Activated gamma-delta T cell treated with anti-CD3 and anti-CD28 coated beads, Interleukin-2, amount 50 U/mL, for 16 hours (primary cell): ENCODE results near the gene VGLL1.
A peak's percentile ranks its signal among the peaks of the same experiment; 100 is the strongest.

Source experiments
- DNase-seq: peaks from one replicate; pipeline ENCODE4 v3.0.0-alpha.2; 2020; ENCODE audit warnings: low read depth

VGLL1 gene

DNA sequence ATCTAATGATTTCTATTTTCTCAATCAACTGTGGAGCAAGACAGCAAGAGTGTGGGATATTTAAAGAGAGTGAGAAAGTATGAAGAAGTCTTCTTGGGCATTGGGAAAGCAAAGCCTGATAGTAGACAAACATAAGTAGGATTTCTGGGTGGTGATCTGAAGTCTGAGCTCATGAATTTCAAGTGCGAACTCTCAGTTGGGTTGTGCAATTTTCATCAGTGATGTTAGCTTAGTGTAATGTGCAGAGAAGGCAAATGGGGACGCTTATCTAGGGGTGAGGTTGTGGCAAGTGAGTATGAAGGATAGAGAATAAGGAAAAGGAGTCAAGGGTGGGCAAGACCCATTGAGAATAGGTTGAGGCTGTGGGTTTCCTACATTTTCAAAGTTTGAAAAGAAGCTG, 23.7 kb downstream of the VGLL1 start:
- no peak for DNase-seq

GRCh38 chrX:136572030-136572429, 40.0 kb downstream of the VGLL1 start:
- no peak for DNase-seq

- DNase-seq, result no peak
Observed at GRCh38 chrX:136574548-136574947, 42.5 kb downstream of the VGLL1 start.

DNA sequence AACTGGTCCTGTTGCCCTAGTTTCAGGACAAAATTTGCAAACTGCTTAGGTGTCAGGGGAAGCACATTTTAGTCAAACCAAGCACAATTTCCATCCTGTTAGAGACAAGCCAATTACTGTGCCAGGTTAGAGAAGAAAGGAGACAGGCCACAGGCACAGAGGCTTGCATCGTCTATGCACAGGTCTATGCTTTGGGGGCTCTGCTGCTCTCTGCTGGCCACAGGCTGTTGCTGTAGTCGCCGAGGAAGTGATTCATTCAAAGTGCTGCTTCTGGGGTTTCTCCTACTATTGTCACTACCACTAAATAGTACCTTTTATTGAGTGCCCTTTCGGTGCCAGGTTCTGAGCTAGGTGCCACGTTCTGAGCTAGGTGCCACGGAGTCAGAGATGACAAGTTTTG, 45.5 kb downstream of the VGLL1 start:
- DNase-seq, result peak; percentile 44

GRCh38 chrX:136580316-136580715, 48.3 kb downstream of the VGLL1 start:
- no peak for DNase-seq

GRCh38 chrX:136582624-136583023, 50.6 kb downstream of the VGLL1 start:
- DNase-seq, result no peak

GRCh38 chrX:136584545-136584944, 52.5 kb downstream of the VGLL1 start:
- no peak for DNase-seq

GRCh38 chrX:136585262-136585661, 53.2 kb downstream of the VGLL1 start:
- no peak for DNase-seq

DNA sequence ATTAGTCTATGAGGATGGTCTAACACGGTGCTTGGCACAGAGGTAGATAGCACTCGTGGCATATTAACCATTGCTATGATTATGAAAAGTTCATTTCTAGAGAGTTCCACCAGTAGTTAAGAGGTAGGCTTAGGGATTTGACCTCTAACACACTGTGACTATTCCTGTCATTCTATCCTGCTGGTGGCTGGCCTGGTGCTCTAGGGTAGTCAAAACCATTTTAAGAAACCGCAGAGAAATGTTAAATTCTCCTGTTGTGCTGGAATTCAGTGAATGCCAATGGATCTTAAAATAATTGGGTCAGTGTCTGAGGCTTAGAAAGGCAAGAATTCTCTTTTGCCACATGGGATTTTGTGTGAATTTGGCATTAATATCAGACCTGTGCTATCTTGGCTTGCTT, 53.9 kb downstream of the VGLL1 start:
- DNase-seq, result no peak

DNA sequence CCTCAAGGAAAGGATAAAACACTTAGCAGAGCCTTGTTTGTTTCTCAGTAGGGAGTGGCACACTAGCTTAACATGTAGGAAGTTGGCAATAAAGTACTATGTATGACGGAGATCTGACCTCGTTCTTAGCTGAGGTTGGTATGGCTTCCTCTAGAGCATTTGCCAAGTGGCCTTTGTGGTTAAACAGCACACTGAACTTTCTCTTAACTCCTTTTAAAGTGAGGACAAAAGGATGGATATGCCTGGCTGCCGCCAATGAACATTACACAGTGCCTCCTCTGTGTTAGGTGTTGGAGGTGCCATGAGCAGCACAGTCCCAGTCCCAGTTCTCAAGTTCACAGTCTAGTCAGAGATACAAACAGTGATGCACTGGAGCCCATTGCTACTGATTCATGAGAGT, 54.4 kb downstream of the VGLL1 start:
- peak; percentile 4 for DNase-seq

- no peak for DNase-seq
Observed at GRCh38 chrX:136587532-136587931, 55.5 kb downstream of the VGLL1 start.

- no peak for DNase-seq
Observed at GRCh38 chrX:136588036-136588435, 56.0 kb downstream of the VGLL1 start.

DNA sequence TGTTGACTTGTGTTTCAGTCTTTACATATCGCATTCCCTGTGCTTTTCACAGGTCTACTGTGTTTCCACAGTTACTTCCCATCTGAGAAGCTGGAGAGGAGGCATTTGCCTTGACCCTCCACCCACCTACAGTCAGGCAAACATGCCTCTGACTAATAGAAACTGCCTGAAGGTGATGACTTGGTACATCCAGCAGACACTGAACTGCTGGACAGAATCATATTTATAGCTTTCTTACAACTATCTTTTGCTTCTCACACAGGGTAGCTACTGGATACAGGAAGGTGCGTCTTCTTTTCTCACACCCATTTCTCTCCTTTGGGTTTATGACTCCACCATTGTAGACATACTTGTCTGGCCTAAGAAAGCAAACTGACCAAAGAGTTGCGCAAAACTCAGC, 58.0 kb downstream of the VGLL1 start:
- DNase-seq, result no peak

GRCh38 chrX:136597356-136597755, 65.3 kb downstream of the VGLL1 start:
- no peak for DNase-seq

DNA sequence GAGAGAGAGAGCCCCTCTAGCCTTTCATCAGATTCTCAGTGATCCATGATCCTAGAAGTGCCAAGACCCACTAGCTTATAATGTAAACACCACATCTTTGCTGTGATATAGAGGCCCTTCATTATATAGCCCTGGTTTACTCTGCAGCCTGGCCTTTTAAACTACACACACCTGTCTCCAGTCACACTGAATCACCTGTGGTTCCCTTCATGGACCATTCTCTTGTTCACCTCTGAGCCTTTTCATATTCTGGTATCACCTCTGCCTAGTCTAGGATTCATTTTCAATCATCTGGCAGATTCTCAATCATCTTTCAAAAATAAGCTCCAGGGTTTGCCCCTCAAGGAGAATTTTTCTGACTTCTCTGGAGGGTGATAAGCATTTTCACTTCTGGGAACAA, 65.9 kb downstream of the VGLL1 start:
- no peak for DNase-seq

GRCh38 chrX:136598631-136599030, 66.6 kb downstream of the VGLL1 start:
- DNase-seq, result no peak

DNA sequence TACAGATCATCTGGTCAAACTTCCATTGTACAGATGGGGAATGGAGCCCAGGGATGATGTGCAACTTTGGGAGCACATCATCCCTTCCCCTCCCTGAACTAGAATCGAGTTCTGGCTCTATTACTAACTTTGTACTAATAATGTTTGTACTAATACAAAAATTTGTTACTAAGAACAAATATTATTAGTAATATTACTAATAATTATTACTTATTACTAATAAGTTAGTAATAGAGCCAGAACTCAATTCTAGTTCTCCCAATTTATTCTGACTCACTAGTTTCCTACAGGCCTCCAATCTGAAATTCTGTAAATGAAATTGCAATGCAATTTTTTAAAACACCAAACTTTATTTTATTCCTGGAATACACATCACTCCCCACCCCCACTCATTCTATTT, 68.0 kb downstream of the VGLL1 start:
- DNase-seq, result no peak
